Erythroblast (primary cell): ENCODE results near the gene NFIC.

Source experiments
- GATA1 ChIP-seq: IDR thresholded peaks from 2 replicates; pipeline ENCODE4 v1.6.1; 2011; ENCODE audit warnings: low read depth, mild to moderate bottlenecking, control low read depth, low read length, moderate library complexity
- POLR2A ChIP-seq: IDR thresholded peaks from 2 replicates; pipeline ENCODE4 v1.6.1; 2011; ENCODE audit warnings: mild to moderate bottlenecking, low read length

GRCh38 chr19:3321696-3322095 is 44.7 kb upstream of the NFIC start:
- TF ChIP-seq POLR2A (no peak), GATA1 (no peak)
